VCaP (cell line): ENCODE data around the gene KCNG4.

ENCODE experiments used
- H3K27ac ChIP-seq: fragments of 450-650 bp; 2 replicates; pipeline ENCODE4 v1.5.1; 2017
- CTCF ChIP-seq: fragments of 450-650 bp; conservative IDR thresholded peaks from 2 replicates; pipeline ENCODE4 v1.5.1; 2017; ENCODE audit warnings: mild to moderate bottlenecking, moderate library complexity

The KCNG4 gene

GRCh38 chr16:84266451-84266850 lies 26.6 kb upstream of the KCNG4 start:
- no peak for TF ChIP-seq CTCF
- H3K27ac ChIP-seq = no peak overlapping the region

DNA sequence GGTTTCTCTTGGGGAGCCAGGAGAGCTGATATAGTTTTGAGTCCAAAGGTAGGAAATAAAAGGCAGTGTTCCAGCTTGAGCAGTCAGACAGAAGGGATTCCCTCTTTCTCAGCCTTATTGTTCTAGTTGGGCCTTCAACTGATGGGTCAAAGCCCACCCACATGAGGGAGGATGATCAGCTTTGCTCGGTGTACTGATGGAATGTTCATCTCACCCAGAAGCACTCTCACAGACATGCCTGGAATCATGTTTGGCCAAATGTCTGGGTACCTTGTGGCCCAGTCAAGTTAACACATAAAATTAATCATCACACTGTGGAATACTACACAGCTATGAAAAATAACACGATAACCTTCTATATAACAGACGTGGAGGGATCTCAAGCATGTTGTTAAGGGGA lies 23.1 kb upstream of the KCNG4 start:
- no peak overlapping the region for H3K27ac ChIP-seq
- no peak for TF ChIP-seq CTCF

DNA sequence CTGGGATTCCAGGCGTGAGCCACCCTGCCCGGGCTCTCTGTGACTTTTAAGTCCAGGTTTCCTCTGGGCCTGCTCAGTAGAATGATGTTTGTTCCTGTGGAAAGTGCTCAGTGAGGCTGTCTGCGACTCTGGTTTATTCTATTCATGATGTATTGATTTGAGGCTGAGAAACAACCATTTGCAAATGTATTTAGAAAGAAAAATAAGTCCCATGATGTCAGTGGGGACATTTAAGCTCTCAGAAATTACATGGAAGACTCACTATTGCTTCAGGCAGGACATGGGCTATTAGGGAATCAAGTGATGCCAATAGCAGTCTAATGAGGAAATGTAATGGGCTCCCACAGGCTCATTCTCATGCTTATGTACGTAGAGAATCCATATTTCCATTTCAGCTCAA lies 22.2 kb upstream of the KCNG4 start:
- no peak for TF ChIP-seq CTCF
- no peak overlapping the region for H3K27ac ChIP-seq

- TF ChIP-seq CTCF = no peak
- H3K27ac ChIP-seq = no peak overlapping the region
Observed at GRCh38 chr16:84260766-84261554, 21.1 kb upstream of the KCNG4 start.

- TF ChIP-seq CTCF = no peak
- no peak overlapping the region for H3K27ac ChIP-seq
Observed at GRCh38 chr16:84259691-84260090, 19.9 kb upstream of the KCNG4 start.

- no peak overlapping the region for H3K27ac ChIP-seq
- no peak for TF ChIP-seq CTCF
Observed at GRCh38 chr16:84258266-84258665, 18.5 kb upstream of the KCNG4 start.

DNA sequence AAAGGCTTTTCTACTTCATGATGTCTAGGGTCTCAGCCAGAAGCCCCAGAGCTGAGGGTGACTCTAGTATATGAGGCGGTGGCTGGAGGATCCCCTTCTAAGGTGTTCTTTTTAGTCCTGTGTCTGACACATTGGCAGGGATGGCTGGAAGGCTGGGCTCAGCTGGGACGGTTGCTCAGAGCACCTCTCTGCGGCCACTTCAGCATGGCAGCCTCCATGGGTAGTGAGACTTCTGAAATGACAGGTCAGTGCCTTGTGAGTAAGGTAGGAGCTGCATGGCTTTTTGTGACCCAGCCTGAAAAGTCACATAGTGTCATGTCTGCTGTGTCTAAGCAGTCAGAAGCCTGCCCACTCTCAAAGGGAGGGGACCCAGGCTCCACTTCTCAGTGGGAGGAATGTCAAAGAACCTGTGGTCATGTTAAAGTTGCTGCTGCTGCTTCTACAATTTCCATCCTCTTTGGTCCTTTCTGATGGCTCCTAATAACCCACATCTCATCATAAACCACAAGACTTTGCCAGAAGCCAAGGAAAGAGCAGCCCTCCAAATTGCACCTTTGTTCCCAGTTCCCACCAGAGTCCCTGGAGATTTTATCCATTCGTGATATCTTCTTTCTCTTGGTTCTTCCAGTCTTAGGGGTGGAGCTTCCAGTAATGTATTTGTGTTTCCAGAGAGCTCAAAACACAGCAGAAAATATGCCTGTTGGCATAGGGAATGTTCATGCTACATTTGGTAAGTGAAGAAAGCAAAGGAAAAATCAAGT lies 15.4 kb upstream of the KCNG4 start:
- TF ChIP-seq CTCF = no peak
- H3K27ac ChIP-seq = no peak overlapping the region
